ENCODE measurements around the gene RRAGD. TPM values are rescaled to one million over a fixed set of nuclear protein-coding genes. Genes with fewer than 3 reads are reported as not detected.
A peak's percentile ranks its signal among the peaks of the same experiment; 100 is the strongest.

RRAGD gene
- total and polyA plus RNA-seq, 2 donors (not counting 1 experiment from before 2014, with no cell fraction given), result 0.27 to 4.5 TPM

- Histone ChIP-seq H3K4me2 (replicated peaks; ENCODE audit: low read depth, low read length, poor library complexity, severe bottlenecking) (peak overlapping the region; percentile 97), H3K4me3 (ENCODE audit: control extremely low read depth in 1 of 5, extremely low read depth in 1 of 5, insufficient read depth in 1 of 5, low read depth in 2 of 5, low read length in 4 of 5) (peak overlapping the region; percentile 28 to 81 (median 66)), H3K9me3 (ENCODE audit: control extremely low read depth in 1 of 3, control insufficient read depth in 2 of 3, insufficient read depth in 1 of 3, low read length in 2 of 3) (no peaks in the 10 kb centered on the region), H3K9ac (ENCODE audit: low read length) (peak overlapping the region; percentile 78), H3K27me3 (replicated peaks in 1 of 4; ENCODE audit: control extremely low read depth in 1 of 4, control insufficient read depth in 3 of 4, insufficient read depth in 4 of 4, low read length in 3 of 4) (peaks cover 0 to 34% (median 17%) of the 10 kb centered on the region in 4 experiments), H3K4me1 (ENCODE audit: control insufficient read depth in 2 of 2, insufficient read depth in 2 of 2, low read length in 2 of 2) (peaks cover 16 to 19% of the 10 kb centered on the region in 2 donors), H2AFZ (ENCODE audit: insufficient read depth, low read depth, low read length, poor library complexity, severe bottlenecking) (peak overlapping the region; percentile 87), H3K27ac (ENCODE audit: low read length in 2 of 2) (peak overlapping the region in 1 of 2 donors; percentile 13), H3K36me3 (replicated peaks in 1 of 2; ENCODE audit: control extremely low read depth in 1 of 2, control insufficient read depth in 1 of 2, extremely low read depth in 1 of 2, insufficient read depth in 2 of 2, low read length in 1 of 2) (no peaks in the 10 kb centered on the region), H4K20me1 (ENCODE audit: control insufficient read depth, insufficient read depth, low read length, poor library complexity, severe bottlenecking) (no peaks in the 10 kb centered on the region), H3K79me2 (ENCODE audit: control insufficient read depth, insufficient read depth, low read length) (no peaks in the 10 kb centered on the region)
- under 1% methylated on average over 93 of the region's 93 CpGs for WGBS (ENCODE audit: insufficient coverage)
- peak; percentile 46 for ATAC-seq (ENCODE audit: low read depth)
- TF ChIP-seq CTCF (IDR thresholded peaks at IDR 0.05), result no peak
- TF ChIP-seq EZH2 (IDR thresholded peaks at IDR 0.05; ENCODE audit: borderline replicate concordance, insufficient read depth, low read depth, low read length, poor library complexity, severe bottlenecking), result no peak
- ChIA-PET CTCF (interaction anchor here (0.5 to 5.4 kb wide), 3 partner anchors 21 to 1212 kb away, joined by 3 to 30 read pairs (median 6); no protein-coding TSS in a partner anchor), POLR2A (interaction anchor here (0.6 to 1.1 kb wide), 2 partner anchors 15 to 227 kb away, joined by 3 to 7 read pairs; partner anchors contain the start of gene LYRM2)
- peak overlapping the region; percentile 35 for H3K27ac Mint-ChIP-seq
- peaks cover 19% of the 10 kb centered on the region for H3K4me1 Mint-ChIP-seq
- DNase-seq, result peak; percentile 62
- H3K27me3 Mint-ChIP-seq, result peaks cover 25% of the 10 kb centered on the region
- H3K9me3 Mint-ChIP-seq (ENCODE audit: insufficient read depth), result no peaks in the 10 kb centered on the region
- intact Hi-C loops (cut with micrococcal nuclease), result loop anchor here (1.0 to 5.0 kb wide), 3 partner anchors 22 to 59 kb away; partner anchors contain the start of genes ANKRD6 and UBE2J1
- H3K4me3 Mint-ChIP-seq, result peak overlapping the region; percentile 88
Measured at GRCh38 chr6:89411145-89412070, 665 bp downstream of the RRAGD start.

All from B cell (primary cell).